ENCODE measurements around the gene SLMAP.

Gene SLMAP

DNA sequence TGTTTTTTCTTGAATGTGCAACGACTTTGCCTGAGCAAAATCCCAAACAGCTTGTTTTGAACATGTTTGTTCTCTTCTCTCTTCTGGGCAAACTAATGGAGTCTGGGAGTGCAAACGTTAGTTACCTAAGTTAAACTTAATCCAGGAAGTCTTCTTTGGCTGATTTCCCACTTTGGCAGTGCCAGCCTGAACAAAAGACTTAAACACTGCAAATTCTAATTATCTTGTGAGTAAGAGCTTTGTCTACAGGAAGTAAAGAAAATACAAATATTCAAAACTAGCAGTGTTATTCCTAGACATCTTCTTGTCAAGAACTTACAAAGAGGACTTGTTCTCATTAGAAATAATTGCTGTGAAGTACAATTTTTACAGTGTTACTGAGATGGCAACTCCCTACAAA, 46.5 kb upstream of the SLMAP start:
- Histone ChIP-seq H3K27ac (ENCODE audit: low read length) (no peak overlapping the region), H4K20me1 (ENCODE audit: insufficient read depth, low read length) (no peaks in the 10 kb centered on the region), H3K9me3 (replicated peaks; ENCODE audit: insufficient read depth, low read length) (no peaks in the 10 kb centered on the region), H3K79me2 (ENCODE audit: low read length) (no peaks in the 10 kb centered on the region), H3K4me2 (ENCODE audit: low read depth, low read length) (no peak overlapping the region), H3K9ac (ENCODE audit: low read length) (no peak overlapping the region), H3K36me3 (replicated peaks; ENCODE audit: insufficient read depth, low read length) (no peaks in the 10 kb centered on the region), H3K4me1 (ENCODE audit: low read length) (no peaks in the 10 kb centered on the region), H2AFZ (ENCODE audit: low read length) (no peak overlapping the region), H3K4me3 (ENCODE audit: low read length) (no peak overlapping the region), H3K27me3 (replicated peaks; ENCODE audit: insufficient read depth, low read length) (no peaks in the 10 kb centered on the region), H3F3A (ENCODE audit: insufficient read depth, low read length) (no peaks in the 10 kb centered on the region), H3K9me2 (replicated peaks; ENCODE audit: insufficient read depth, low read length) (no peaks in the 10 kb centered on the region)
- TF ChIP-seq EZH2 (optimal IDR thresholded peaks at IDR 0.05; ENCODE audit: low read depth, low read length), result no peak
- no peak for TF ChIP-seq EZH2phosphoT487 (IDR thresholded peaks at IDR 0.05; ENCODE audit: low read length)
- TF ChIP-seq, protein P1, sequence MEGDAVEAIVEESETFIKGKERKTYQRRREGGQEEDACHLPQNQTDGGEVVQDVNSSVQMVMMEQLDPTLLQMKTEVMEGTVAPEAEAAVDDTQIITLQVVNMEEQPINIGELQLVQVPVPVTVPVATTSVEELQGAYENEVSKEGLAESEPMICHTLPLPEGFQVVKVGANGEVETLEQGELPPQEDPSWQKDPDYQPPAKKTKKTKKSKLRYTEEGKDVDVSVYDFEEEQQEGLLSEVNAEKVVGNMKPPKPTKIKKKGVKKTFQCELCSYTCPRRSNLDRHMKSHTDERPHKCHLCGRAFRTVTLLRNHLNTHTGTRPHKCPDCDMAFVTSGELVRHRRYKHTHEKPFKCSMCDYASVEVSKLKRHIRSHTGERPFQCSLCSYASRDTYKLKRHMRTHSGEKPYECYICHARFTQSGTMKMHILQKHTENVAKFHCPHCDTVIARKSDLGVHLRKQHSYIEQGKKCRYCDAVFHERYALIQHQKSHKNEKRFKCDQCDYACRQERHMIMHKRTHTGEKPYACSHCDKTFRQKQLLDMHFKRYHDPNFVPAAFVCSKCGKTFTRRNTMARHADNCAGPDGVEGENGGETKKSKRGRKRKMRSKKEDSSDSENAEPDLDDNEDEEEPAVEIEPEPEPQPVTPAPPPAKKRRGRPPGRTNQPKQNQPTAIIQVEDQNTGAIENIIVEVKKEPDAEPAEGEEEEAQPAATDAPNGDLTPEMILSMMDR (IDR thresholded peaks at IDR 0.05; ENCODE audit: low read length), result no peak
- no peak for DNase-seq

DNA sequence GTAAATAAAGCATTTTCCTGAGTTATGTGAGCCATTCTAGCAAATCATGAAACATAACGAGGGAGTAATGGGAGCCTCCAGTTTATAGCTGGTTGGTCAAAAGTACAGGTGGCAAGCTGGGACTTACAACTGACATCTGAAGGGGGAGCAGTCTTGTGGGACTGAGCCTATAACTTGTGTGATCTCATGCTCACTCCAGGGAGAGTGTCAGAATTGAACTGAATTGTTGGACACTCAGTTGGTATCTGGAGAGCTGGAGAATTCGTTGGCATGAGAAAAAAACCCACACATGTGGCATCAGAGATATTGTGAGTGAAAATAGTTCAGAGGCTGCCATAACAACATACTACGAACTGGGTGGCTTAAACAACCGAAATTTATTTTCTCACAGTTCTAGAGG, 40.4 kb upstream of the SLMAP start:
- no peaks in the 10 kb centered on the region for H3F3A ChIP-seq (ENCODE audit: insufficient read depth, low read length)
- H3K27ac ChIP-seq (ENCODE audit: low read length), result no peak overlapping the region
- H3K4me3 ChIP-seq (ENCODE audit: low read length), result no peak overlapping the region
- no peak overlapping the region for H2AFZ ChIP-seq (ENCODE audit: low read length)
- H3K79me2 ChIP-seq (ENCODE audit: low read length), result no peaks in the 10 kb centered on the region
- H3K27me3 ChIP-seq (replicated peaks; ENCODE audit: insufficient read depth, low read length), result no peaks in the 10 kb centered on the region
- no peaks in the 10 kb centered on the region for H3K4me1 ChIP-seq (ENCODE audit: low read length)
- H3K9ac ChIP-seq (ENCODE audit: low read length), result no peak overlapping the region
- DNase-seq, result no peak
- H3K4me2 ChIP-seq (ENCODE audit: low read depth, low read length), result no peak overlapping the region
- TF ChIP-seq EZH2phosphoT487 (IDR thresholded peaks at IDR 0.05; ENCODE audit: low read length), result no peak
- TF ChIP-seq, protein P1 (IDR thresholded peaks at IDR 0.05; ENCODE audit: low read length), result no peak
- TF ChIP-seq EZH2 (optimal IDR thresholded peaks at IDR 0.05; ENCODE audit: low read depth, low read length), result no peak
- no peaks in the 10 kb centered on the region for H4K20me1 ChIP-seq (ENCODE audit: insufficient read depth, low read length)
- no peaks in the 10 kb centered on the region for H3K9me2 ChIP-seq (replicated peaks; ENCODE audit: insufficient read depth, low read length)
- no peaks in the 10 kb centered on the region for H3K9me3 ChIP-seq (replicated peaks; ENCODE audit: insufficient read depth, low read length)
- H3K36me3 ChIP-seq (replicated peaks; ENCODE audit: insufficient read depth, low read length), result no peaks in the 10 kb centered on the region

- H3K4me3 ChIP-seq (ENCODE audit: low read length), result no peak overlapping the region
Observed at GRCh38 chr3:57717205-57717868, 38.8 kb upstream of the SLMAP start.

More at GRCh38 chr3:57717205-57717868, 38.8 kb upstream of the SLMAP start:
- Histone ChIP-seq H3K27ac (ENCODE audit: low read length) (no peak overlapping the region), H3K27me3 (replicated peaks; ENCODE audit: insufficient read depth, low read length) (no peaks in the 10 kb centered on the region), H3K9me3 (replicated peaks; ENCODE audit: insufficient read depth, low read length) (no peaks in the 10 kb centered on the region), H3K79me2 (ENCODE audit: low read length) (no peaks in the 10 kb centered on the region), H3K4me1 (ENCODE audit: low read length) (no peaks in the 10 kb centered on the region), H2AFZ (ENCODE audit: low read length) (no peak overlapping the region), H3F3A (ENCODE audit: insufficient read depth, low read length) (no peaks in the 10 kb centered on the region), H3K9ac (ENCODE audit: low read length) (no peak overlapping the region), H3K9me2 (replicated peaks; ENCODE audit: insufficient read depth, low read length) (no peaks in the 10 kb centered on the region), H4K20me1 (ENCODE audit: insufficient read depth, low read length) (no peaks in the 10 kb centered on the region), H3K36me3 (replicated peaks; ENCODE audit: insufficient read depth, low read length) (no peaks in the 10 kb centered on the region), H3K4me2 (ENCODE audit: low read depth, low read length) (no peak overlapping the region)
- TF ChIP-seq EZH2phosphoT487 (IDR thresholded peaks at IDR 0.05; ENCODE audit: low read length) (no peak), EZH2 (optimal IDR thresholded peaks at IDR 0.05; ENCODE audit: low read depth, low read length) (no peak)
- TF ChIP-seq, protein P1 (IDR thresholded peaks at IDR 0.05; ENCODE audit: low read length), result no peak
- DNase-seq, result no peak

All from MM.1S (cell line).